ENCODE measurements around the gene PNN. TPM values are rescaled to one million over a fixed set of nuclear protein-coding genes. Genes with fewer than 3 reads are reported as not detected.

The PNN gene
- total RNA-seq, 1 experiment from 2014 or later: 65.8 TPM

DNA sequence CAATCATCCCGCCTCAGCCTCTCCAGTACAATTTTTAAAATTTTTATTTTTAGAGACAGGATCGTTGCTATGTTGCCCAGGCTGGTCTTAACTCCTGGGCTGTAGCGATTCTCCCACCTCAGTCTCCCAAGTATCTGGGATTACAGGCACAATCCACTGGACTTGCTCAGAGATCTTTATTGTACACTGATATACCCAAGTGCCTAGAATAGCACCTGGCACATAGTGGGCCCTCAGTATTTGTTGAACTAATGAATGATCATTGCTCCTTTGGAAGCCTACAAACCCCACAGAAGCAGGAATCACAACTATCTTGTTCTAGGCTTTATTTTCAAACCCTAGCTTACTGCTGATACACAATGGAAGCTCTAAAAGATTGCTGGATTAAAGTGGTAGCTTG, 1.9 kb upstream of the PNN start:
- no peaks in the 10 kb centered on the region for H3K9me3 ChIP-seq (ENCODE audit: insufficient read depth, low read depth)
- H4K20me1 ChIP-seq (ENCODE audit: insufficient read depth): peaks cover 13% of the 10 kb centered on the region
- peaks cover 39% of the 10 kb centered on the region for H3F3A ChIP-seq (ENCODE audit: insufficient read depth, low read depth)
- TF ChIP-seq CTCF (conservative IDR thresholded peaks at IDR 0.05) (no peak), EZH2 (IDR thresholded peaks at IDR 0.05; ENCODE audit: low read depth) (no peak)
- ChIA-PET POLR2A (ENCODE audit: unreplicated experiment) (no interaction called here), CTCF (no interaction called here)
- no peaks in the 10 kb centered on the region for H3K27me3 ChIP-seq (ENCODE audit: insufficient read depth, low read depth)
- no TSS peak for BruUV-seq (replicated peaks)
- H2AFZ ChIP-seq: no peak overlapping the region
- no peak for DNase-seq
- no peaks in the 10 kb centered on the region for H3K9me2 ChIP-seq (ENCODE audit: insufficient read depth)
- H3K27ac ChIP-seq: no peak overlapping the region
- H3K4me3 ChIP-seq: no peak overlapping the region
- intact Hi-C loops (cut with micrococcal nuclease; ENCODE audit: unreplicated experiment): loop anchor here (5.0 to 10.0 kb wide), 2 partner anchors 44 to 68 kb away; partner anchors contain the start of gene SEC23A
- peaks cover 32% of the 10 kb centered on the region for H3K4me1 ChIP-seq (replicated peaks; ENCODE audit: insufficient read depth)
- H3K36me3 ChIP-seq (ENCODE audit: low read depth): peaks cover 24% of the 10 kb centered on the region
- H3K79me2 ChIP-seq (ENCODE audit: low read depth): peaks cover 61% of the 10 kb centered on the region
- H3K4me2 ChIP-seq: no peak overlapping the region

DNA sequence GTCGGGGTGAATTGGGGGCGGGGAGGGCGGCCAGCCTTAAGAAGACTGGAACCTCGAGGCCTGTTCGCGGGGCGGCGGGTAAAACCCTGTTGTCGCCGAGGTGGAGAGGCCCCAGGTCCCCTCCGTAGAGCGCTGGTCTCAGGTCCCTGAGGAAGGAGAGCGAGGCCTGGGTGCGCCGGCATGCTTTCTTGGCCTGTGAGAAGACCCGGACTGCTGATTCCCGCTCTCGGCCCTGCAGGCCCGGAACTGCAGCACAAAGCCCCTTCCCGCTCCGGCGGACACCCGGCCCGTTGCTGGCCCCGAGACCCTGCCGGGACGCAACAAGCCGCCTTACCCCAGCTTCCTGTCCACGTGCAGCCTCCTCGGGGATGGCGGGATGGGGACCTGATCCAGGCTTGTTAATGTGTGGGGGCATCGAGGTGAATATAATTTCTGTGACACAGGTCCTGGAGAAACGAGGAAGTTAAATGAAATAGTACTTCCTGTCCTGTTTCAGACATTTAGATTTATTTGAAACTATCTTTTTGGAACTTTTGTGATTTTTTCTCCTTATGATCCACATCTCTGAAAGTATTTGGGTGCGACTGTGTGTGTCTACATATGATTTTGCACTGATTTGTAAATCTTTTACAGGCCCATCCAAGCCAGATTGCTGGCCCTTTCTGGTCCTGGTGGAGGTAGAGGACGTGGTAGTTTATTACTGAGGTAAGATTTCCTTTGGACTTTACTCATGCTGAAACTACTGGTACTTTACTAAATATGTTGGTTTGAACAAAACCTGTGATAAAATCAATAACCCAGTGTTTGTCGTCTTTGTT, 600 bp downstream of the PNN start:
- H3K9me2 ChIP-seq (ENCODE audit: insufficient read depth): no peaks in the 10 kb centered on the region
- peak overlapping the region; percentile 95 for H3K4me3 ChIP-seq
- ChIA-PET POLR2A (ENCODE audit: unreplicated experiment) (no interaction called here), CTCF (no interaction called here)
- H3K4me1 ChIP-seq (replicated peaks; ENCODE audit: insufficient read depth): peaks cover 21% of the 10 kb centered on the region
- no peaks in the 10 kb centered on the region for H3K27me3 ChIP-seq (ENCODE audit: insufficient read depth, low read depth)
- no peak for DNase-seq
- intact Hi-C loops (cut with micrococcal nuclease; ENCODE audit: unreplicated experiment): loop anchor here (2.0 to 10.0 kb wide), 2 partner anchors 71 to 91 kb away; partner anchors contain the start of gene SEC23A
- TF ChIP-seq EZH2 (IDR thresholded peaks at IDR 0.05; ENCODE audit: low read depth) (no peak), CTCF (conservative IDR thresholded peaks at IDR 0.05) (no peak)
- peak overlapping the region; percentile 57 for H3K27ac ChIP-seq
- H2AFZ ChIP-seq: no peak overlapping the region
- BruUV-seq (replicated peaks): TSS peak; percentile 67
- peaks cover 54% of the 10 kb centered on the region for H3F3A ChIP-seq (ENCODE audit: insufficient read depth, low read depth)
- H3K4me2 ChIP-seq: peak overlapping the region; percentile 87
- peaks cover 16% of the 10 kb centered on the region for H4K20me1 ChIP-seq (ENCODE audit: insufficient read depth)
- peaks cover 57% of the 10 kb centered on the region for H3K79me2 ChIP-seq (ENCODE audit: low read depth)
- peaks cover 47% of the 10 kb centered on the region for H3K36me3 ChIP-seq (ENCODE audit: low read depth)
- no peaks in the 10 kb centered on the region for H3K9me3 ChIP-seq (ENCODE audit: insufficient read depth, low read depth)

GRCh38 chr14:39176263-39177167, 1.5 kb downstream of the PNN start:
- H4K20me1 ChIP-seq (ENCODE audit: insufficient read depth): peaks cover 21% of the 10 kb centered on the region
- DNase-seq: no peak
- peaks cover 56% of the 10 kb centered on the region for H3K79me2 ChIP-seq (ENCODE audit: low read depth)
- H3K4me3 ChIP-seq: peak overlapping the region; percentile 95
- no TSS peak for BruUV-seq (replicated peaks)
- peaks cover 53% of the 10 kb centered on the region for H3K36me3 ChIP-seq (ENCODE audit: low read depth)
- peak overlapping the region; percentile 87 for H3K4me2 ChIP-seq
- H3K9me3 ChIP-seq (ENCODE audit: insufficient read depth, low read depth): no peaks in the 10 kb centered on the region
- CTCF ChIA-PET: interaction anchor here (0.6 kb wide), 1 partner anchor 42 kb away, joined by 3 read pairs; no protein-coding TSS in a partner anchor
- H3K27me3 ChIP-seq (ENCODE audit: insufficient read depth, low read depth): no peaks in the 10 kb centered on the region
- H3K4me1 ChIP-seq (replicated peaks; ENCODE audit: insufficient read depth): peaks cover 21% of the 10 kb centered on the region
- H2AFZ ChIP-seq: no peak overlapping the region
- peaks cover 60% of the 10 kb centered on the region for H3F3A ChIP-seq (ENCODE audit: insufficient read depth, low read depth)
- H3K9me2 ChIP-seq (ENCODE audit: insufficient read depth): no peaks in the 10 kb centered on the region
- POLR2A ChIA-PET (ENCODE audit: unreplicated experiment): no interaction called here
- TF ChIP-seq CTCF (conservative IDR thresholded peaks at IDR 0.05) (no peak), EZH2 (IDR thresholded peaks at IDR 0.05; ENCODE audit: low read depth) (no peak)
- intact Hi-C loops (cut with micrococcal nuclease; ENCODE audit: unreplicated experiment): loop anchor here (10.0 kb wide), 1 partner anchor 72 kb away; the partner anchor contains the start of gene SEC23A
- H3K27ac ChIP-seq: peak overlapping the region; percentile 57
